HG03196 (cell line): ENCODE results near the gene DSCAM.

Experiments
- ATAC-seq: cut with Tn5 transposase; IDR thresholded peaks from one replicate; pipeline ENCODE4 v1.9.1; 2021; ENCODE audit not compliant: unreplicated experiment

The DSCAM gene

DNA sequence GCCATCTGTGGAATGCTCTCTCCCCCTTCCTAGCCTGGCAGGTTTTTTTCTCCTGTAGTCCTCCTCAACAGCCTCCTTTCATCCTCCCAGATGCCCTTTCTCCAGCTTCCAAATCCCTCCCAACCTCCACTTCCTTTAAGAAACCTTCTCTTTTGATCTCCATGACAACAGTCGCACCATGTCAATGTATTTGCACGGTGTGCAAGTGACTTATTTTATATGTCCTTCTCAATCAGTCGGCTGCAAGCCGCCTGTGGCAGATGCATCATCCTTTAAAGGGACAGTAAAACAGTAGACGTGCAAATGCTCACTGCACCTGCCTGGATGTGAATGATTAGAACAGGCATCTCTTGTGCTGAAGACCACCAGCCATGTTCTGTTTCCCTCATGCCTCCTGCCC, 694.5 kb downstream of the DSCAM start:
- ATAC-seq, result no peak

DNA sequence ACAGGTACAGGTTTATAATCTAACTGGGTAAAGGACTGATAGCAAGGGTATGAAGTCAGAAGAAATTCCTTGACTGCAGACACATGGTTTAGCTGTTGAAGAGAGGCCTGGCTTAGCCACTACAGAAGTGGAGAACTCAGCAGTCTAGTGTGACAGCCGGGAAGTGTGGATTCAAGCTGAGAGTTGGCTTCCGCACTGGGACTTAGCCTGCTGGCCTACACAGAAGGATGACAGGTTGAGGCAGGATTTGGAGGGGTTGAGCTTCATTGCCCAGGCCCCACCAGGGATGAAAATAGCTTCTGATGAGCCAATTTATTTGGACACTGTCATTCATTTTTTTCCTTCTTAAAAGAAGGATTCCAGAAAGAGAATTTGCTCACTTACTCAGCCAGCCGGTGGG, 695.3 kb downstream of the DSCAM start:
- no peak for ATAC-seq

DNA sequence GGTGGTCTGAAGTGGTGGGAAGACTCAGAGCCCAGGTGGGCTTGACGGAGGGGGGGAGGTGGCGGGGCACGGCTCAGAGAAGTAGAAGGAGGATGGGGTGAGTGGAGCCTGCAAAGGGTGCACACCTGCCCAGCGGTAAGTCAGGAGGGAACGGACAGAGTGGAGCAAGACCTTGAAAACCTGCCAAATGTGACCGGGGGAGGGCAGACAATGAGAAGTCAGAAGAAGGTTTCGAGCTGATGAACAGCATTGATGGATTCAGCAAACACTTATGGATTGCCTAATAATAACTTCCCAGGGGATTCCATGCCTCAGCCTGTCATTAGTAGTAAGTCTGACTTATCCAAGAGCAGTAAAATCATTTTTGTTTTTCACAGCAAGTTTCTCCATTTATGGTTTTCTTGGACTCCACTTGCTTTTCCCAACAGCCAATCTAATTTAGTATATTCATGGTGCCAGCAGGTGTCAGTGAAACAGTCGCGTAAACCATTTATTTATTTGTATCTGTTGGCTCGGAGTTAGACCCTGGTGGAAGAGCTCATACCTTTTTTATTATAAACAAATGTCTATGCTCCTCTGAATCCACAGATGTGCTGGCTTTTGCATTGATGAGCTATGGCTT, 700.6 kb downstream of the DSCAM start:
- ATAC-seq, result no peak

GRCh38 chr21:40143822-40144525, 703.0 kb downstream of the DSCAM start:
- ATAC-seq, result no peak

DNA sequence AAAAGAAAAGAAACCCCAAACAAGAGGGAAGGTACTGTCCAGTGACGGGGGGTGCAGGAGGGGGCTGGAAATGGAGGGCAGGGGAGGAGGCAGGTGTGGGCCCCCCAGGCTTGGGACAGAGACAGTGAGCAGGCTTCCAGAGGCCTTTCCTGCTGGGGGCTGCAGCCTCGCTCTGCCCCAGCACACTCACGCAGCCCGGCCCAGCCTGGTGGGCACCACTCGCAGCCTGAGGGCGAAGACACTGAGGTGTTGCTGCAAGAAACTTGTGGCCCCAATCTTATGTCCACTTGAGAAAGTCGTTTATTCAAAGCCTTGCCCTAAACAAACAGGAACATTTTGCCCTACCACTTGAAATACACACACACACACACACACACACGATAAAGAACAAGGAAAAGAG, 705.3 kb downstream of the DSCAM start:
- ATAC-seq, result no peak

GRCh38 chr21:40140675-40141074, 706.3 kb downstream of the DSCAM start:
- no peak for ATAC-seq

DNA sequence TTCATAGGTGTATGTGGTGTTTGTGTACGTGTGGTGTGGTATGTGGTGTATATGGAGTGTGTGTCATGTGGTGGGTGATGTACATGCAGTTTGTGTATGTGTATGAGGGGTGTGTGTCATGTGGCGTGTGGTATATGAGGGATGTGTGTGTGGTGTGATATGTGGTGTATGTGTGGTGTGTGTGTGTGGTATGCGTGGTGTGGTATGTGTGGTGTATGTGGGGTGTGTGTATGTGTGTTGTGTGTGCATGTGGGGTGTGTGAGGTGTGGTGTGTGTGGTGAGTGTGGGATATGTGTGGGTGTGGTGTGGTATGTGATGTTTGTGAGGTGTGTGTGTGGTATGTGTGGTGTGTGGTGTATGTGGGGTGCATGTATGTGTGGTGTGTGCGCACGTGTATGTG, 707.3 kb downstream of the DSCAM start:
- no peak for ATAC-seq

DNA sequence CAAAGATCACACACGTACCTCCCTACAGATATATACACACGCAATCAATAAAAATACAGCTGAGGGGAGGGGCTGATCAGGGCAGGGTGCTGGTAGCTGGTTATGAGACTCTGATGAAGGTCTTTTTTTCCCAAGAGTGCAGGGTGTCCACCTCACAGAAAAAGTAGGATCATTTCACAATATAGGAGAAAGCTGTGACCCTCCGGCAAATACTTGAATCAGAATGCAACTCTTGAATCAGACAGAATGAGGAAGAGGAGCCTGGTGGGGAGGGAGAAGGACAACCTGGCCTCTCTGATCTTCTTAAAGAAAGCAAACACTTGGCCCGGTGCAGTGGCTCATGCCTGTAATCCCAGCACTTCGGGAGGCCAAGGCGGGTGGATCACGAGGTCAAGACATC, 710.4 kb downstream of the DSCAM start:
- ATAC-seq, result no peak

GRCh38 chr21:40134731-40135492, 712.0 kb downstream of the DSCAM start:
- no peak for ATAC-seq

GRCh38 chr21:40130476-40130875, 716.5 kb downstream of the DSCAM start:
- ATAC-seq, result no peak

DNA sequence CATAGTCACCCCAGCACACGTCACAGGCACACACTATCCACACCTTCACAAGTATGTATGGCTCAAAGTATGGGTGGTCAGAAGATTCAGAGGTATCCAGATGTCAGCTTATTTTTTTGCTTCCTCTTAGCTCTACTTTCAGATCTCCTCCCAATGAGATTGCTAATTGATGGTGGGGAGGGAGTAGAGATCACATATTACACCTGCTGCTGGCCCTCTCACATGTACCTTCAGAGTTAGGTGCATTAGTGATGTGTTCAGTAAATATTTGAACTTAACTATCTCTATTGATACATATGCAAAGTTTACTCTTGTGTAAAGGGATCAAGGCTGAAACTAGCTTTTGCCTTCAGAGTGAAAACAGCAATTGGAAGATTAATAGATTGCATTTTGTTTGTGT, 717.1 kb downstream of the DSCAM start:
- no peak for ATAC-seq

- no peak for ATAC-seq
These were observed 718.1 kb downstream of the DSCAM start for GRCh38 chr21:40128891-40129290.

DNA sequence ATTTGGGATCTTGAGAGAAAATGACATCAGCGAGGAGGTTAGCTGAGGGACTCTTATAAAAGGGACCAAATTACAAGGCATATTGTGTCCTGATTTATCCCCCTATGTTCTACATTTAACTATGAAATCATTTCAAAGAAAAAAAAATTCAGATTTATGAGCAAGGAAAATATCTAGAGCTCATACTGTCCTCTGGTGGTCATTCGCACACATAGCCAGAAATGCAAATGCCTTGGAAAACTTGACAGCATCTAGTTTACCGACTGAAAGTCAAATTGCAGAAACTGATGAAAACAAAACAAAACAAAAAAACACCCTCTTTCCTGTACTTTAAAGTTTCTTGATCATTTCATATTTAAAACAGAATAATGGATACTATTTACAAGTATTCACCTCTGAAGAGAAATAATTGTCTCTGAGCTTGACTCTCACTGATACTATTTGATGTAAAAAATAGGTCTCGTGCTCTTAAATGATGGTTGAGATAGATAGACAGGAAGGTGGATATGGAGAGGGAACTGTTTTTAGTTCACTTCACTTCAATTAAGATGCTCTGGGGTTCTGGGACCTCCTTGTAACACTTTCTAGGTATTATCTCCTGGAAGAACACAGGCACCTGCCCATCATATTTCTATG, 725.9 kb downstream of the DSCAM start:
- ATAC-seq, result no peak

DNA sequence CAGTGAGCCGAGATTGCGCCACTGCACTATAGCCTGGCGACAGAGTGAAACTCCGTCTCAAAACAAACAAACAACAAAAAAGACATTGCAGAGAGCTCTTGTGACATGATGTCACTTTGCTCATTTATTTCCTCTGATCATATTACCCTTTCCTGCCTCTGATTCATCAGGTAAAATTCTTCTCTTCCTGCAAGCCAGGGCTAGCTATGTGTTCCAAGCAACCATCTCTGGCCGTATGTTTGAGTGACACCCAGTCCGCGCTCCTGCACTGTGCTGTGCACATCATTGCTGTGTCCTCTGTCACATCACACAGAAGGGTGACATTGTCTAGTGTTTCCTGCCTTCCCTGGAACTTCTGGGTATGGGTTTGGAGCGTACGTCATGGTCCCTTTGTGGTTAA, 728.4 kb downstream of the DSCAM start:
- no peak for ATAC-seq

GRCh38 chr21:40117236-40117635, 729.7 kb downstream of the DSCAM start:
- no peak for ATAC-seq

DNA sequence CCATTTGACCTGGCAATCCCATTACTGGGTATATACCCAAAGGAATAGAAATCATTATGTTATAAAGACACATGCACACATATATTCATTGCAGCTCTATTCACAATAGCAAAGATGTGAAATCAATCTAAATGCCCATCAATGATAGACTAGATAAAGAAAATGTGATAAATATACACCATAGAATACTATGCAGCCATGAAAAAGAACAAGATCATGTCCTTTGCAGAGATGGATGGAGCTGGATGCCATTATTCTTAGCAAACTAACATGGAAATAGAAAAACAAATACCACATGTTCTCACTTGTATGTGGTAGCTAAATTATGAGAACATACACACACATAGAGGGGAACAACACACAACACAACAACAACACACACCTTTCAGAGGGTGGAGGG, 731.2 kb downstream of the DSCAM start:
- ATAC-seq, result no peak

- no peak for ATAC-seq
These were observed 744.3 kb downstream of the DSCAM start for GRCh38 chr21:40102682-40103081.

- ATAC-seq, result no peak
These were observed 747.1 kb downstream of the DSCAM start for GRCh38 chr21:40099809-40100208.

GRCh38 chr21:40095477-40095876, 751.5 kb downstream of the DSCAM start:
- no peak for ATAC-seq

DNA sequence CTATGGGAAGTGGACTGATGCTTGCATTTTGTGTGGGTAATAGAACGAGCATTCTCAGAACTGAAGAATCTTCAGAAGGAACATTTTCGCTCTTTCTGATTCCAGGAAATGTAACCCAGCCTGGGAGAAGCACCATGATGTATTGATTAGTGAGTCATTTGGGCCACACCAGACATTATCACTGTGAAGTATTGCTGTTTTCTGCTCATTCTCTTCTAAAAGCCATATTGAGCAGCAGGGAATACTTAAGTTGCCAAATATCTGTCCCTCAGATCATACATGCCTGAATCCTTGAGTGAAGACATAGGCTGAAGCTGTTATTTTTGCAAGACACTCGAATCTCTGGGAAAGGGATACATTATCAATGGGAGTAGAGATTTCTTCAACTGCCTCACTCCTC, 766.6 kb downstream of the DSCAM start:
- ATAC-seq, result no peak

DNA sequence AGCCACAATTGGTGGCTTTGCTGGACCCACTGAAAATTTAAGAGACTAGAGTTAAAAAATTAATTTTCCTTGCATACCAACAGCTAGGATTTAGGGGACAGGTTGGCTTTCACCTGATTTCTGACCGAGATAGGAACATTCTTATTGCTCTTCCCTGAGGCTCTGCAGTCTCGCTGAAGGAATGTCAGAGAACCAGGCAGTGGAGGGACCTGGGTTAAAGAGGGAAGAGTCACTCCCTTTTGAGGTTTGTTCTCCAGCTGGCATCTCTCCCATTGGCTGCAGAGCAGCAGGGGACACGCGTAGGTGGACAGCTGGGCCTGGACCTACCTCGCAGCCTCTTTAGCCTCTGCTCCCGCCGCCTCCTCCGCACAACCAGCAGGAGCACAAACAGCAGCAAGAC, 772.2 kb downstream of the DSCAM start:
- ATAC-seq, result no peak

DNA sequence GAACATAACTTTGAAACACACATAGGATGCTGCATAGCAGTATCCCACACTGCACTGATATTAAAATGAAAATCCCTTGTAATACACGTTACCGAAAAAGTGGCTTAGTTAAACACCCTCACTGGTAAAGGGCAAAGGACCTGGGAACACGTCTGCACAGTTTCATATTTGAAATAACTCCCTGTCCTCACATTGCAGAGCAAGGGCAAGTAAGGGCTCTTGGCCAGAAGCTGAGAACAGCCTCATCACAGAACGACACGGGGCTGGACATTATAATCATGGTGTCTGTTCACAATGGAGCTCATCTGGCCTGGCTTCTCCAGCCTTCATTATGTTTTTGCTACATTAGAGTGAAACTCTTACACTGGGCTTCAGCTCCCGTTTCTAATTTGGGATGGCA, 772.8 kb downstream of the DSCAM start:
- ATAC-seq, result no peak
